Measurements from ENCODE around the gene LMBR1. TPM values are rescaled to one million over a fixed set of nuclear protein-coding genes. Genes with fewer than 3 reads are reported as not detected.

Gene LMBR1
- total RNA-seq, 1 experiment from 2014 or later = 91.1 TPM

DNA sequence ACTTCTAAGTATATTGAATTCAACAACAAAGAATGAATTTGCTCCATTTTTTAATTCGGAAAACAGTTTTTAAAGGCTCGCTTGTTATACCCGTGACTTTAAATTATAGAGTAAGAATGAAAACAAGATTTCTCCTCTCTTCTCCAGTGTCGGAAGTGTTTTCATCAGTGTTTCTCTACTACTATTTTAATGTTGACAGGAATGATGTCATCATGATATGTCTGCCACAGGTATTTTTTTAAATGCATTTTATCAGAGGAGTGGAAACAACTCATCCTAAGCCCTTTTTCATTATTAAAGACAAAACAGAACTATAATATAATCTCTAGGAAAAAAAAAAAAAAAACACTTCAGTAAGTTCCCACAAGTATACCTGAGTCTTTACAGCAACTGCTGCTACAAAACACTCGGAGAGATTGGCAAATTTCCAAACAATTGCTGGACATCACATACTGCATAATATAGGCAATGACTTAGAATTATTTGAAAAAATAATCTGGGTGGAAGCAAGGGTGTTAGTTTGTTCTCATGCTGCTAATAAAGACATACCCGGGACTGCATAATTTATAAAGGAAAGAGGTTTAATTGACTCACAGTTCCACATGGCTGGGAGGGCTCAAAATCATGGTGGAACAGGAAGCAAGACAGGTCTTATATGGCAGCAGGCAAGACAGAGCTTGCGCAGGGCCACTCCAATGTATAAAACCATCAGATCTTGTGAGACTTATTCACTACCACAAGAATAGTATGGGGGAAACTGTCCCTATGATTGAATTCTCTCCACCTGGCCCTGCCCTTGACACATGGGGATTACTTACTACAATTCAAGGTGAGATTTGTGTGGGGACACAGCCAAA, 257.2 kb downstream of the LMBR1 start:
- DNase-seq = no peak
- intact Hi-C loops (cut with micrococcal nuclease; ENCODE audit: unreplicated experiment) = no loop called here
- CTCF ChIA-PET = no interaction called here
- Mint-ChIP-seq H3K4me1 (ENCODE audit: low read depth, unreplicated experiment) (peaks cover 9% of the 10 kb centered on the region), H3K4me3 (ENCODE audit: low read depth, unreplicated experiment) (no peak overlapping the region), H3K27ac (ENCODE audit: unreplicated experiment) (no peak overlapping the region), H3K27me3 (ENCODE audit: unreplicated experiment) (no peaks in the 10 kb centered on the region), H3K9me3 (ENCODE audit: low read depth, unreplicated experiment) (peaks cover 3% of the 10 kb centered on the region), H3K36me3 (ENCODE audit: insufficient read depth, unreplicated experiment) (peaks cover 15% of the 10 kb centered on the region)
- no peak for TF ChIP-seq CTCF (IDR thresholded peaks at IDR 0.05; ENCODE audit: unreplicated experiment)
- no TSS peak for BruUV-seq (replicated peaks)

DNA sequence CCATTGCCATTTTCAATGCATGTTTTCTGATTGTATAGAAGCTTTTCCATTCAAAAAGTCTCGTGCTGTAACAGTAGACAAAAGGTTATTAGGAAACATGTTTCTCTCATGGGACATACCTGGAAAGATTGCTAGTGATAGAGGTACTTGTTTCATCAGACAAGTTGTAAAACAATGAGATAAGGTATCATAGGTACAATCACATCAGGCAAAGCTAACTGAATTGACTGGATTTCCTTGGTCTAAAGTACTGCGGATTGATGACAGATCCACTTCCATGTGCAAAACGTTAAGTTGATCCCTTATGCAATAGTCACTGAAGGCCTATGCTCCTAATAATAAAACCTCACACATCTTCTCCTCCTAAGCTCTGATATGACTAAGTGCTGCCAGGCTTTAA, 258.9 kb downstream of the LMBR1 start:
- H3K27ac Mint-ChIP-seq (ENCODE audit: unreplicated experiment) = no peak overlapping the region

DNA sequence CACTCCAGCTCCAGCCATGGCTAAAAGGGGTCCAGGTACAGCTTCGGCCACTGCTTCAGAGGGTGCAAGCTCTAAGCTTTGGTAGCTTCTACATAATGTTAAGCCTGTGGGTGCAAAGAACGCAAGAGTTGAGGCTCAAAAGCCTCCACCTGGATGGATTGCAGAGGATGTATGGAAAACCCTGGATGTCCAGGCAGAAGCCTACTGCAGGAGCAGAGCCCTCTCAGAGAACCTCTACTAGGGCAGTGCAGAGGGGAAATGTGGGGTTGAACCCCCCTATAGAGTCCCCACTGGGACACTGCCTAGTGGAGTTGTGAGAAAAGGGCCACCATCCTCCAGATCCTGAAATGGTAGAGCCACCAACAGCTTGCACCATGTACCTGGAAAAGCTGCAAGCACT, 263.1 kb downstream of the LMBR1 start:
- peaks cover 3% of the 10 kb centered on the region for H3K27me3 Mint-ChIP-seq (ENCODE audit: unreplicated experiment)
- no peak for DNase-seq
- CTCF ChIA-PET = no interaction called here
- no peaks in the 10 kb centered on the region for H3K36me3 Mint-ChIP-seq (ENCODE audit: insufficient read depth, unreplicated experiment)
- H3K4me1 Mint-ChIP-seq (ENCODE audit: low read depth, unreplicated experiment) = no peaks in the 10 kb centered on the region
- H3K4me3 Mint-ChIP-seq (ENCODE audit: low read depth, unreplicated experiment) = no peak overlapping the region
- no TSS peak for BruUV-seq (replicated peaks)
- no peak for TF ChIP-seq CTCF (IDR thresholded peaks at IDR 0.05; ENCODE audit: unreplicated experiment)
- no peak overlapping the region for H3K27ac Mint-ChIP-seq (ENCODE audit: unreplicated experiment)
- H3K9me3 Mint-ChIP-seq (ENCODE audit: low read depth, unreplicated experiment) = peaks cover 11% of the 10 kb centered on the region
- intact Hi-C loops (cut with micrococcal nuclease; ENCODE audit: unreplicated experiment) = no loop called here

More for the DNA sequence above, 258.9 kb downstream of the LMBR1 start:
- intact Hi-C loops (cut with micrococcal nuclease; ENCODE audit: unreplicated experiment) = no loop called here
- Mint-ChIP-seq H3K9me3 (ENCODE audit: low read depth, unreplicated experiment) (no peaks in the 10 kb centered on the region), H3K4me1 (ENCODE audit: low read depth, unreplicated experiment) (peaks cover 1% of the 10 kb centered on the region), H3K36me3 (ENCODE audit: insufficient read depth, unreplicated experiment) (no peaks in the 10 kb centered on the region), H3K4me3 (ENCODE audit: low read depth, unreplicated experiment) (no peak overlapping the region), H3K27me3 (ENCODE audit: unreplicated experiment) (no peaks in the 10 kb centered on the region)
- BruUV-seq (replicated peaks) = no TSS peak
- TF ChIP-seq CTCF (IDR thresholded peaks at IDR 0.05; ENCODE audit: unreplicated experiment) = no peak
- DNase-seq = no peak
- CTCF ChIA-PET = no interaction called here

- CTCF ChIA-PET = no interaction called here
- H3K4me3 Mint-ChIP-seq (ENCODE audit: low read depth, unreplicated experiment) = no peak overlapping the region
- BruUV-seq (replicated peaks) = no TSS peak
- DNase-seq = no peak
- peaks cover 16% of the 10 kb centered on the region for H3K27me3 Mint-ChIP-seq (ENCODE audit: unreplicated experiment)
- intact Hi-C loops (cut with micrococcal nuclease; ENCODE audit: unreplicated experiment) = no loop called here
- no peak for TF ChIP-seq CTCF (IDR thresholded peaks at IDR 0.05; ENCODE audit: unreplicated experiment)
- H3K27ac Mint-ChIP-seq (ENCODE audit: unreplicated experiment) = no peak overlapping the region
- no peaks in the 10 kb centered on the region for H3K4me1 Mint-ChIP-seq (ENCODE audit: low read depth, unreplicated experiment)
- peaks cover 11% of the 10 kb centered on the region for H3K9me3 Mint-ChIP-seq (ENCODE audit: low read depth, unreplicated experiment)
- H3K36me3 Mint-ChIP-seq (ENCODE audit: insufficient read depth, unreplicated experiment) = no peaks in the 10 kb centered on the region
Measured at GRCh38 chr7:156628562-156628961, 264.4 kb downstream of the LMBR1 start.

Other genes with a start within 250 kb of the LMBR1 start
- 32.9 and 35.1 TPM in 2 replicates for gene NOM1, start 56.5 kb upstream of the LMBR1 start, total RNA-seq (2022)
- gene MNX1, start 117.5 kb upstream of the LMBR1 start, total RNA-seq (2022) = 28.4 and 30.3 TPM in 2 replicates
- gene UBE3C, start 245.7 kb upstream of the LMBR1 start, total RNA-seq (2022) = 79.9 and 81.1 TPM in 2 replicates

Data from Calu3 (cell line).